H9 (cell line): ENCODE results near the gene ARF1. TPM values are rescaled to one million over a fixed set of nuclear protein-coding genes. Genes with fewer than 3 reads are reported as not detected.

Experiments
- DNase-seq: peaks from one replicate; pipeline ENCODE4 v3.0.0-alpha.2; 2017
- H2AFZ ChIP-seq: one replicate; pipeline ENCODE4 v1.6.1; 2013; ENCODE audit warnings: mild to moderate bottlenecking, low read length, control low read depth, moderate library complexity
- H2AK5ac ChIP-seq: 2 replicates; pipeline ENCODE4 v1.6.1; 2013; ENCODE audit warnings: low read length, control low read depth, mixed read lengths; ENCODE audit not compliant: insufficient read length
- H2BK120ac ChIP-seq: one replicate; pipeline ENCODE4 v1.6.1; 2013; ENCODE audit warnings: low read depth, mild to moderate bottlenecking, low read length, control low read depth, inconsistent platforms; ENCODE audit not compliant: poor library complexity, severe bottlenecking
- H2BK12ac ChIP-seq: 2 replicates; pipeline ENCODE4 v1.6.1; 2013; ENCODE audit warnings: low read length, control low read depth, mixed read lengths, low read depth; ENCODE audit not compliant: insufficient read length
- H2BK15ac ChIP-seq: 2 replicates; pipeline ENCODE4 v1.6.1; 2013; ENCODE audit warnings: low read depth, low read length, control low read depth
- H2BK20ac ChIP-seq: one replicate; pipeline ENCODE4 v1.6.1; 2013; ENCODE audit warnings: low read depth, mild to moderate bottlenecking, low read length, control low read depth, inconsistent platforms; ENCODE audit not compliant: poor library complexity, severe bottlenecking
- H2BK5ac ChIP-seq: 2 replicates; pipeline ENCODE4 v1.6.1; 2013; ENCODE audit warnings: low read length, control low read depth, mixed read lengths; ENCODE audit not compliant: insufficient read length
- H3K14ac ChIP-seq: 2 replicates; pipeline ENCODE4 v1.6.1; 2013; ENCODE audit warnings: low read length, control low read depth; ENCODE audit not compliant: insufficient read depth
- H3K18ac ChIP-seq: 2 replicates; pipeline ENCODE4 v1.6.1; 2013; ENCODE audit warnings: low read depth, mild to moderate bottlenecking, mixed read lengths, low read length, control low read depth; ENCODE audit not compliant: insufficient read length
- H3K23ac ChIP-seq: 2 replicates; pipeline ENCODE4 v1.6.1; 2013; ENCODE audit warnings: low read length, control low read depth, mixed read lengths, low read depth; ENCODE audit not compliant: insufficient read length
- H3K23me2 ChIP-seq: 2 replicates; pipeline ENCODE4 v1.6.1; 2013; ENCODE audit warnings: low read depth, mild to moderate bottlenecking, mixed read lengths, low read length, control low read depth; ENCODE audit not compliant: insufficient read length, poor library complexity, severe bottlenecking
- H3K27ac ChIP-seq: 2 replicates; pipeline ENCODE4 v1.5.1; 2013; ENCODE audit warnings: low read length, control low read depth, mixed read lengths, low read depth; ENCODE audit not compliant: insufficient read length
- H3K27me3 ChIP-seq: 2 replicates; pipeline ENCODE4 v1.6.1; 2013; ENCODE audit warnings: low read length, control low read depth, inconsistent platforms; ENCODE audit not compliant: insufficient read depth
- H3K4ac ChIP-seq: 2 replicates; pipeline ENCODE4 v1.6.1; 2013; ENCODE audit warnings: low read depth, mild to moderate bottlenecking, control low read depth, inconsistent platforms, low read length, moderate library complexity
- H3K4me1 ChIP-seq: 2 replicates; pipeline ENCODE4 v1.6.1; 2013; ENCODE audit warnings: low read length, control low read depth, inconsistent platforms; ENCODE audit not compliant: insufficient read depth
- H3K4me2 ChIP-seq: 2 replicates; pipeline ENCODE4 v1.6.1; 2013; ENCODE audit warnings: low read length, control low read depth, mixed read lengths; ENCODE audit not compliant: insufficient read length, insufficient read depth
- H3K56ac ChIP-seq: 2 replicates; pipeline ENCODE4 v1.6.1; 2013; ENCODE audit warnings: low read depth, mild to moderate bottlenecking, mixed read lengths, low read length, control low read depth; ENCODE audit not compliant: insufficient read length
- H3K79me1 ChIP-seq: 2 replicates; pipeline ENCODE4 v1.6.1; 2013; ENCODE audit warnings: low read depth, mild to moderate bottlenecking, moderate library complexity, low read length, control low read depth, inconsistent platforms; ENCODE audit not compliant: insufficient read depth, poor library complexity, severe bottlenecking
- H3K79me2 ChIP-seq: 2 replicates; pipeline ENCODE4 v1.6.1; 2013; ENCODE audit warnings: low read length, control low read depth, inconsistent platforms; ENCODE audit not compliant: insufficient read depth
- H3K9ac ChIP-seq: 2 replicates; pipeline ENCODE4 v1.6.1; 2013; ENCODE audit warnings: low read length, control low read depth, mixed read lengths; ENCODE audit not compliant: insufficient read length; ENCODE audit errors: extremely low read depth
- H3K9me3 ChIP-seq: one replicate; pipeline ENCODE4 v1.6.1; 2013; ENCODE audit warnings: low read depth, low read length, inconsistent platforms; ENCODE audit not compliant: control insufficient read depth
- H3T11ph ChIP-seq: one replicate; pipeline ENCODE4 v1.6.1; 2013; ENCODE audit warnings: mild to moderate bottlenecking, low read length, control low read depth, inconsistent platforms
- H4K20me1 ChIP-seq: one replicate; pipeline ENCODE4 v1.6.1; 2013; ENCODE audit not compliant: control insufficient read depth, insufficient read length, insufficient read depth
- H4K5ac ChIP-seq: 2 replicates; pipeline ENCODE4 v1.6.1; 2013; ENCODE audit warnings: low read depth, mild to moderate bottlenecking, mixed read lengths, low read length, control low read depth; ENCODE audit not compliant: insufficient read length
- H4K8ac ChIP-seq: replicated peaks from 2 replicates; pipeline ENCODE4 v1.6.1; 2013; ENCODE audit warnings: low read length, control low read depth, mixed read lengths, low read depth; ENCODE audit not compliant: insufficient read length
- H4K91ac ChIP-seq: 2 replicates; pipeline ENCODE4 v1.6.1; 2013; ENCODE audit warnings: low read depth, mild to moderate bottlenecking, moderate library complexity, mixed read lengths, low read length, control low read depth; ENCODE audit not compliant: insufficient read length
- H3K27ac Mint-ChIP-seq, 3 experiments: 2 replicates in 2 of 3; 3 replicates in 1 of 3; pipeline ENCODE4 v1.8.0; 2020 to 2021; ENCODE audit warnings: mixed read lengths in 3 of 3, mild to moderate bottlenecking in 1 of 3, moderate library complexity in 1 of 3
- H3K27me3 Mint-ChIP-seq: 2 replicates; pipeline ENCODE4 v1.8.0; 2021; ENCODE audit warnings: low read depth, mild to moderate bottlenecking, moderate library complexity, mixed read lengths
- H3K36me3 Mint-ChIP-seq, 3 experiments: 2 replicates in 2 of 3; 3 replicates in 1 of 3; pipeline ENCODE4 v1.8.0; 2020 to 2021; ENCODE audit warnings: low read depth in 3 of 3, mixed read lengths in 3 of 3; ENCODE audit not compliant: insufficient read depth in 1 of 3
- H3K4me1 Mint-ChIP-seq, 2 experiments: 2 replicates each; pipeline ENCODE4 v1.8.0; 2020; ENCODE audit warnings: mixed read lengths in 2 of 2
- H3K4me3 Mint-ChIP-seq, 2 experiments: 2 replicates in 1 of 2; 3 replicates in 1 of 2; pipeline ENCODE4 v1.8.0; 2020 to 2021; ENCODE audit warnings: mild to moderate bottlenecking in 2 of 2, mixed read lengths in 2 of 2, moderate library complexity in 1 of 2
- H3K9me3 Mint-ChIP-seq, 2 experiments: 2 replicates in 1 of 2; 3 replicates in 1 of 2; pipeline ENCODE4 v1.8.0; 2020; ENCODE audit warnings: mild to moderate bottlenecking in 2 of 2, mixed read lengths in 2 of 2, moderate library complexity in 1 of 2
- CTCF ChIP-seq: fragments of 200-600 bp; sonication (generic); conservative IDR thresholded peaks from 3 replicates; pipeline ENCODE4 v1.8.0; 2021; ENCODE audit warnings: antibody characterized with exemption, mild to moderate bottlenecking
- WGBS: extraction: QIAGEN DNeasy Blood & Tissue Kit; methylation state at CpG from one replicate; pipeline ENCODE4 v1.1.7; 2013; ENCODE audit warnings: missing lambda C conversion rate, low lambda C conversion rate, mixed read lengths; ENCODE audit not compliant: insufficient read length; ENCODE audit errors: extremely low coverage; 5-methylcytosine and 5-hydroxymethylcytosine counted together
- total RNA-seq: library from RNA; stranded (reverse); gene quantifications from 2 replicates; pipeline ENCODE4 v1.2.1, GENCODE V29; 2021

Gene ARF1
- total RNA-seq, 1 experiment from 2014 or later: 258 TPM

GRCh38 chr1:228108055-228108690 lies 25.7 kb downstream of the ARF1 start:
- H2AK5ac ChIP-seq: no peak overlapping the region
- Mint-ChIP-seq H3K36me3 (peaks cover 15 to 19% (median 16%) of the 10 kb centered on the region in 3 experiments; a peak in 6 of 7 replicates), H3K9me3 (no peaks in the 10 kb centered on the region), H3K4me3 (peak overlapping the region; percentile 88 to 95), H3K27me3 (peaks cover 19% of the 10 kb centered on the region), H3K4me1 (peaks cover 21 to 22% of the 10 kb centered on the region in 2 experiments), H3K27ac (peak overlapping the region in 2 of 3 experiments; percentile 31 to 90; a peak in 3 of 7 replicates)
- H3K4me1 ChIP-seq: no peaks in the 10 kb centered on the region
- no peaks in the 10 kb centered on the region for H3K9me3 ChIP-seq
- H3K79me1 ChIP-seq: peaks cover 3% of the 10 kb centered on the region
- H3K27ac ChIP-seq: no peak overlapping the region
- no peak for TF ChIP-seq CTCF
- peak overlapping the region; percentile 84 for H3K9ac ChIP-seq
- H4K5ac ChIP-seq: no peak overlapping the region
- H3K27me3 ChIP-seq: no peaks in the 10 kb centered on the region
- no CpG with 5 or more reads among the region's 11 CpGs for WGBS
- no peak overlapping the region for H2AFZ ChIP-seq
- no peaks in the 10 kb centered on the region for H4K20me1 ChIP-seq
- no peak overlapping the region for H3K18ac ChIP-seq
- H3K4ac ChIP-seq: no peak overlapping the region
- H2BK120ac ChIP-seq: no peak overlapping the region
- no peak overlapping the region for H2BK20ac ChIP-seq
- H3K23me2 ChIP-seq: peaks cover 10% of the 10 kb centered on the region
- no peak overlapping the region for H3K14ac ChIP-seq
- H3K56ac ChIP-seq: no peak overlapping the region
- H3K79me2 ChIP-seq: no peaks in the 10 kb centered on the region
- peak overlapping the region; percentile 87 for H3K4me2 ChIP-seq
- H2BK12ac ChIP-seq: no peak overlapping the region
- no peak overlapping the region for H3K23ac ChIP-seq
- no peak for DNase-seq
- no peak overlapping the region for H2BK15ac ChIP-seq
- no peak overlapping the region for H2BK5ac ChIP-seq
- H4K8ac ChIP-seq: no peak overlapping the region
- no peak overlapping the region for H3T11ph ChIP-seq
- H4K91ac ChIP-seq: no peak overlapping the region
